ENCODE results near the gene MMP24OS.

The MMP24OS gene

DNA sequence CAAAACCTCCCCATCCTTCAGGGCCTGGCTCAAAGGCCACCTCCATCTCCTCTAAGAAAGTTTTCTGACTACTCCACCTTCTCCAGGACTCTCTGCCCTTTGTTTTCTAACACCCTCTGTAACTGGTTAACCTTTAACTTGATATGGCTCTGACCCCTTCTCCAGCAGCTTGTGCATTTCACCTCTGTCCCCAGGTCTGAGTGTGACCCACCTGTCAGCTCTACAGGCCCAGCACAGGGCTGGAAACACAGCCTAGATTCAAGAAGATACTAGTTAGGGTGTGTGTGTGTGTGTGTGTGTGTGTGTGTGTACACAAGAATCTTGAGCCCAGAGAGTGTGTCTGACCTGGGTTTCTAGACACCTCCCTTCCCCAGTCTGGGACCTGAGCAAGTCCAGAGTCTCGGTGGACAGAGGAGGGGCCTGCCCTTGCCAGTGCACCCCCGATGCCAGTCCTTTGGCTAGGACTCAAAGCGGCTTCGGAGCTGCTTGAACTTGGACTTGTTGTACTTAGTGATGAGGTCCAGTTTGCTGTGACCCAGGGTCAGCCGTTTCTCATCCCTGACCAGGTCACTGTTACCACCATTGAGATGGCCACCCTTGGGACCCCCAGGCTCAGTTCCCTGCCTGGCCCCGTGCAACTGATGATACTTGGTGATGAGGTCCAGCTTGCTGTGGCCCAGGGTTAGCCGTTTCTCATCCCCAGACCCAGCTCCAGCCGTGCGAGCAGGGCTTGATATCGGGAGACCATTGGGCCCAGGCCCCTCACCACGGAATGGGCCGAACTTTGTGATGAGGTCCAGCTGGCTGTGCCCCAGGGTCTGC lies 8.4 kb upstream of the MMP24OS start:
- TF ChIP-seq, protein P1, sequence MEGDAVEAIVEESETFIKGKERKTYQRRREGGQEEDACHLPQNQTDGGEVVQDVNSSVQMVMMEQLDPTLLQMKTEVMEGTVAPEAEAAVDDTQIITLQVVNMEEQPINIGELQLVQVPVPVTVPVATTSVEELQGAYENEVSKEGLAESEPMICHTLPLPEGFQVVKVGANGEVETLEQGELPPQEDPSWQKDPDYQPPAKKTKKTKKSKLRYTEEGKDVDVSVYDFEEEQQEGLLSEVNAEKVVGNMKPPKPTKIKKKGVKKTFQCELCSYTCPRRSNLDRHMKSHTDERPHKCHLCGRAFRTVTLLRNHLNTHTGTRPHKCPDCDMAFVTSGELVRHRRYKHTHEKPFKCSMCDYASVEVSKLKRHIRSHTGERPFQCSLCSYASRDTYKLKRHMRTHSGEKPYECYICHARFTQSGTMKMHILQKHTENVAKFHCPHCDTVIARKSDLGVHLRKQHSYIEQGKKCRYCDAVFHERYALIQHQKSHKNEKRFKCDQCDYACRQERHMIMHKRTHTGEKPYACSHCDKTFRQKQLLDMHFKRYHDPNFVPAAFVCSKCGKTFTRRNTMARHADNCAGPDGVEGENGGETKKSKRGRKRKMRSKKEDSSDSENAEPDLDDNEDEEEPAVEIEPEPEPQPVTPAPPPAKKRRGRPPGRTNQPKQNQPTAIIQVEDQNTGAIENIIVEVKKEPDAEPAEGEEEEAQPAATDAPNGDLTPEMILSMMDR (IDR thresholded peaks at IDR 0.05; ENCODE audit: control insufficient read depth, insufficient read depth, low read depth, low read length, missing control alignments), result no peak
- DNase-seq (ENCODE audit: low read depth), result no peak
- no peak overlapping the region for H3K4me3 ChIP-seq (ENCODE audit: control insufficient read depth, low read depth, low read length)

DNA sequence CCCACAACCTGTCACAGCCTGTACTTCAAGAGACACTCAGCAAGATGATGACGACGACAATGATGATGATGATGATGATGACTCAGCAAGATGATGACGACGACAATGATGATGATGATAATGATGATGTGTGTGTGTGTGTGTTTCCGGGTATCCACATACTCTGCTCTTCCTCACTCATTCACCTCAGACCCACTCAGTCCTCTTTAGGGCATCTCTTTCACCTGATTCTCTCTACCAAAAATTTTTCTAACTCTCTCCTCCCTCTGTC lies 7.8 kb upstream of the MMP24OS start:
- H3K4me3 ChIP-seq (ENCODE audit: control insufficient read depth, low read depth, low read length), result no peak overlapping the region
- no peak for DNase-seq (ENCODE audit: low read depth)
- TF ChIP-seq, protein P1 (IDR thresholded peaks at IDR 0.05; ENCODE audit: control insufficient read depth, insufficient read depth, low read depth, low read length, missing control alignments), result no peak

DNA sequence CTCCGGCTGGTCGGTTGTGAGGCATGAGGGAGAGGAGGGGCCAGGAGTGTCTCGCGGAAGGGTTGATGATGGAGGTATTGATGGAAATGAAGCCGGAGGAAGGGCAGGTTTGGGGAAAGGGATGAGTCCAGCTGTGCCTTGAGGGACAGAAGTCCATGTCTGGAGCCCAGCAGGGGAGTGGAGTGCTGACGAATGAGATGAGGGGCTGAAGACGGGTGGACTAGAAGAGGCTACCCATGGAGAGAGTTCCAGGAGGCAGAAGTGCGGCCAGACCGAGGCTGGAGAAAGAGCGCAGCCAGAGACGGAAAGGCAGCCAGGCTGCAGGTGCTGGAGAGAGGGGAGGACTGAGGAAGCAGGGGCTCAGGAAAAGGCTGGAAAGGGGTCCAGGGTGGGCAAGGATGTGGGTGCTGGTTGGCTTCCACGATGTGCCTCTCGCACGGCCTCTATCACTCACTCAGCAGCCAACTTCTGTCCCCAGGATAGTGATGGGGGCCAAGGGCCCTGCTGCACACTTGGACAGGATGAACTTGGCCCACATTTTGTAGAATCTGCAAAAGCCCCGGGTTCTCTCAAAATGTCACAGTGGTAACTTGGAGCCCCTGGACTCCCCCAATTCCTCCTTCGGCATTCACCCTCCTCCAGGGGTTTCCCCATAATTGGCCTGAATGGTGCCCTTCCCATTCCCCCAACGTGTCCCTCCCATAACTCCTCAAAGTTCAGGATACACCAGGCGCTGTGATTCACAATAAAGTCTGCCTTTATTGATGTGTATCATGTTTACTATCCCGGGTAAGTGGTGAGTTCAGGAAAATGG lies 7.3 kb upstream of the MMP24OS start:
- peak overlapping the region; percentile 85 for H3K4me3 ChIP-seq (ENCODE audit: control insufficient read depth, low read depth, low read length)
- TF ChIP-seq, protein P1 (IDR thresholded peaks at IDR 0.05; ENCODE audit: control insufficient read depth, insufficient read depth, low read depth, low read length, missing control alignments), result no peak
- DNase-seq (ENCODE audit: low read depth), result no peak

DNA sequence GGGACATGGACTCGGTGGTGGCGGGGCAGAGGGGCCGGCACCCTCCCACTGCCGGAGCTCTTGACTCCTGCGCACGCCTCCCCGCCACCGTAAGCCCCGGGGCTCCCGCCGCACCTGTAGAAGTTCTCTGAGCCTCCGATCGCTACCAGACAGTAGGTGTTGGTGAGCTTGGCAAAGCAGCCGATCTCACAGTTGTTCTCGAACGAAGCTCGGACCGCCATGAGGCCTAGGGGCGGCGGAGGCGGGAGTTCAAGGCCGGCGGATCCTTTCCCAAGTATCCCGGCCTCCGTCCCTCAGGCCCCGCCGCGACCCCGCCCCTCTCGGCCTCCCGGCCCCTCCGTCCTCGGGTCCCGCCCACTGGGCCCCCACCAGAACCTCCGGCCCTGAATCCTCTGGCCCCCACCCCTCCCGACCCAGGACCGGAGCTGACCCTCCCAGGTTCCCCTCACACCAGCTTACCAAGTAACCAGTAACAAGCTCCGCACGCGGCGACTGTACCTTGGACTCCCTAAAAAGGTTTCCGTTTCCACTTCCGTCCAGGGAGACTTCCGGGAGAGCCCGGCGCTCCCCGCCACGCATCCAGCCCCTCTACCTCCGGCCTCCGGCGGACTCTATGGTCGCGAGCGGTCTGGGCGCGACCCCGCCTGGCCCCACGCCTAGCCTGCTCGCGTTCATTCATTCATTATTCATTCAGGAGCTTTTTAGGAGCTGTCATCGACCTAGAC lies 6.5 kb upstream of the MMP24OS start, which contains the start of gene EIF6:
EIF6 (minus strand) TSS at position 506 of the 725 bp plus-strand sequence; CDS start at position 221, 285 bp downstream.
- TF ChIP-seq, protein P1 (IDR thresholded peaks at IDR 0.05; ENCODE audit: control insufficient read depth, insufficient read depth, low read depth, low read length, missing control alignments), result no peak
- no peak for DNase-seq (ENCODE audit: low read depth)
- H3K4me3 ChIP-seq (ENCODE audit: control insufficient read depth, low read depth, low read length), result peak within 1 kb of the TSS; percentile 85

DNA sequence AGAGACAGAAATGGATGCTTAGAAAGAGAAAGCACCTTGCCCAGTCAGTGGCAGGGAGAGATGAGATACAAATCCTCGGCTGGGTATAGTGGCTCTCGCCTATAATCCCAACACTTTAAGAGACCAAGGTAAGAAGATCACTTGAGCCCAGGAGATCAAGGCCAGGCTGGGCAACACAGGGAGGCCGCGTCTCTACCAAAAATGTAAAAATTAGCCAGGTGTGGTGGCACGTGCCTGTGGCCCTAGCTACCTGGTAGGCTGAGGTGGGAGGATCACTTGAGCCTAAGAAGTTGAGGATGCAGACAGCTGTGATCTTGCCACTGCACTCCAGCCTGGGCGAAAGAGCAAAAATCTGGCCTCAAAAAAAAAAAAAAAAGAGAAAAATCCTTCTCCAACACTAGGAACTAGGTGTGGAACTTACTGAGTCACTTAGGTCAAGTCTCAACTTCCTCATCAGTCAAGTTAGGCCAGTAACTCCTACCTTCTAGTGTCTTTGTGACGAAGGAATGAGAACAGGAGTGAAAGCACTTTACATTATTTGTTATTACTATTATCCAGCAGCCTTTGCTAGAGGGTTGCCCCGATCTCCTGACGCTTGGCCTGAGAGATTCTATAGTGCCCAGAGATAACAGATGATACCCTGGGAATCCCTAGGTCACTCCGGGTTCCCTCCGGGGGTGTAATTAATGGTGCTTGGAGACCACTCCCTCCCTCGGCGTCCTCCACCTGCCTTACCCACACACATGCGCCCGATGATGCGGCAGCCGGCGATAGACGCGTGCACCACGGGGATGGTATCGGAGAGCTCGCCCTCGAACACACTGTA lies 5.7 kb upstream of the MMP24OS start:
- TF ChIP-seq, protein P1 (IDR thresholded peaks at IDR 0.05; ENCODE audit: control insufficient read depth, insufficient read depth, low read depth, low read length, missing control alignments), result no peak
- no peak for DNase-seq (ENCODE audit: low read depth)
- H3K4me3 ChIP-seq (ENCODE audit: control insufficient read depth, low read depth, low read length), result peak overlapping the region; percentile 85

All from AG09309 (cell line).